NCI-H2171 (cell line): ENCODE results near the gene HS6ST2.
A peak's percentile ranks its signal among the peaks of the same experiment; 100 is the strongest.
"Not testable (repeated sequence)": the region's sequence is repeated elsewhere in the genome, so short reads cannot be mapped to it uniquely, and the experiment has no call there.

ENCODE experiments used
- DNase-seq: peaks from one replicate; lab custom pipeline; 2025; lab: John Stamatoyannopoulos, UW

HS6ST2 gene

GRCh38 chrX:132940727-132941327, 17.6 kb downstream of the HS6ST2 start:
- DNase-seq = no peak

GRCh38 chrX:132933170-132933569, 25.3 kb downstream of the HS6ST2 start:
- no peak for DNase-seq

GRCh38 chrX:132924426-132924825, 34.0 kb downstream of the HS6ST2 start:
- no peak for DNase-seq

GRCh38 chrX:132918523-132918922, 39.9 kb downstream of the HS6ST2 start:
- no peak for DNase-seq

- no peak for DNase-seq
These were observed 42.1 kb downstream of the HS6ST2 start for GRCh38 chrX:132916349-132916748.

GRCh38 chrX:132909643-132910042, 48.8 kb downstream of the HS6ST2 start:
- no peak for DNase-seq

GRCh38 chrX:132908891-132909290, 49.5 kb downstream of the HS6ST2 start:
- DNase-seq = no peak

GRCh38 chrX:132900633-132901293, 57.7 kb downstream of the HS6ST2 start:
- no peak for DNase-seq

GRCh38 chrX:132887569-132887968, 70.9 kb downstream of the HS6ST2 start:
- no peak for DNase-seq

- no peak for DNase-seq
These were observed 75.0 kb downstream of the HS6ST2 start for GRCh38 chrX:132883358-132883915.

GRCh38 chrX:132880753-132881152, 77.7 kb downstream of the HS6ST2 start:
- DNase-seq = not testable (repeated sequence)

- DNase-seq = peak; percentile 73
These were observed 80.4 kb downstream of the HS6ST2 start for GRCh38 chrX:132877954-132878536.

GRCh38 chrX:132876523-132877338, 81.7 kb downstream of the HS6ST2 start:
- no peak for DNase-seq

- DNase-seq = no peak
These were observed 82.5 kb downstream of the HS6ST2 start for GRCh38 chrX:132875650-132876522.

- DNase-seq = no peak
These were observed 95.9 kb downstream of the HS6ST2 start for GRCh38 chrX:132862562-132862961.

- DNase-seq = no peak
These were observed 97.4 kb downstream of the HS6ST2 start for GRCh38 chrX:132861076-132861475.

- no peak for DNase-seq
These were observed 98.2 kb downstream of the HS6ST2 start for GRCh38 chrX:132860200-132860599.

GRCh38 chrX:132858018-132858417, 100.4 kb downstream of the HS6ST2 start:
- DNase-seq = no peak

- no peak for DNase-seq
These were observed 102.6 kb downstream of the HS6ST2 start for GRCh38 chrX:132855780-132856341.

GRCh38 chrX:132853040-132853439, 105.4 kb downstream of the HS6ST2 start:
- no peak for DNase-seq
